ENCODE results near the gene RAB27A. TPM values are rescaled to one million over a fixed set of nuclear protein-coding genes. Genes with fewer than 3 reads are reported as not detected.

RAB27A gene
- total and polyA plus RNA-seq, 10 of the 15 experiments (the other 5 are each of a cell fraction or from before 2014, with no cell fraction given), result 13.3 to 139 (median 35.2) TPM

DNA sequence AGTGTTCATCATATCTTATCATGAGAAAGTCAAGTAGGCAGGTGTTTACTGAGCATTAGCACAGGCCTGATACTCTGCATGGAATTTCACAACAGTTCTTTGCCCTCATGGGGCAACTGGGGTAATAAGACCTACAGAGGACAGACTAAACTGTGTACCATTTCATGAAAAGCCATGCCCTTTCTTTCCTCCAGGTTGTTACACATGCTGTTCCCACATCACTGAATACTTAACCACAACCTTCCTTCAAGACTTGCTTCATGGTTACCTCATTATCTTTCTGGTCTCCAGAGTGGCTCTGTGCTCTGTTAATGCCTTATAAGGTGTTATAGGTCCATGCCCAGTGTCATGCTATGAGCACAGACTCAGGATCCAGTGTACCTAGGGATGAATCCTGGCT is 64.7 kb downstream of the RAB27A start (continued):
- no peak for TF ChIP-seq USF1 (IDR thresholded peaks at IDR 0.05; ENCODE audit: borderline replicate concordance, extremely low read length, insufficient read depth, low read depth, low read length)
- no peak for TF ChIP-seq HCFC1 (IDR thresholded peaks at IDR 0.05; ENCODE audit: low read length)
- TF ChIP-seq POLR2AphosphoS2 (IDR thresholded peaks at IDR 0.05; ENCODE audit: low read depth, low read length), result no peak
- TF ChIP-seq RELA (IDR thresholded peaks at IDR 0.05; ENCODE audit: borderline replicate concordance, partially characterized antibody), result no peak
- no peak for TF ChIP-seq ZNF384 (IDR thresholded peaks at IDR 0.05; ENCODE audit: borderline replicate concordance, low read depth, low read length)
- TF ChIP-seq CBFB (IDR thresholded peaks at IDR 0.05; ENCODE audit: low read depth), result peak; percentile 78; the same call in 1 of the 2 replicates
- 0 out of 2 replicates have a peak, but pooled peaks have one; percentile 64 for TF ChIP-seq ZBED1 (IDR thresholded peaks at IDR 0.05; ENCODE audit: borderline replicate concordance)
- no peak for TF ChIP-seq ASH2L (IDR thresholded peaks at IDR 0.05; ENCODE audit: borderline replicate concordance, low read depth)
- TF ChIP-seq JUNB (IDR thresholded peaks at IDR 0.05), result no peak
- TF ChIP-seq, protein P1, sequence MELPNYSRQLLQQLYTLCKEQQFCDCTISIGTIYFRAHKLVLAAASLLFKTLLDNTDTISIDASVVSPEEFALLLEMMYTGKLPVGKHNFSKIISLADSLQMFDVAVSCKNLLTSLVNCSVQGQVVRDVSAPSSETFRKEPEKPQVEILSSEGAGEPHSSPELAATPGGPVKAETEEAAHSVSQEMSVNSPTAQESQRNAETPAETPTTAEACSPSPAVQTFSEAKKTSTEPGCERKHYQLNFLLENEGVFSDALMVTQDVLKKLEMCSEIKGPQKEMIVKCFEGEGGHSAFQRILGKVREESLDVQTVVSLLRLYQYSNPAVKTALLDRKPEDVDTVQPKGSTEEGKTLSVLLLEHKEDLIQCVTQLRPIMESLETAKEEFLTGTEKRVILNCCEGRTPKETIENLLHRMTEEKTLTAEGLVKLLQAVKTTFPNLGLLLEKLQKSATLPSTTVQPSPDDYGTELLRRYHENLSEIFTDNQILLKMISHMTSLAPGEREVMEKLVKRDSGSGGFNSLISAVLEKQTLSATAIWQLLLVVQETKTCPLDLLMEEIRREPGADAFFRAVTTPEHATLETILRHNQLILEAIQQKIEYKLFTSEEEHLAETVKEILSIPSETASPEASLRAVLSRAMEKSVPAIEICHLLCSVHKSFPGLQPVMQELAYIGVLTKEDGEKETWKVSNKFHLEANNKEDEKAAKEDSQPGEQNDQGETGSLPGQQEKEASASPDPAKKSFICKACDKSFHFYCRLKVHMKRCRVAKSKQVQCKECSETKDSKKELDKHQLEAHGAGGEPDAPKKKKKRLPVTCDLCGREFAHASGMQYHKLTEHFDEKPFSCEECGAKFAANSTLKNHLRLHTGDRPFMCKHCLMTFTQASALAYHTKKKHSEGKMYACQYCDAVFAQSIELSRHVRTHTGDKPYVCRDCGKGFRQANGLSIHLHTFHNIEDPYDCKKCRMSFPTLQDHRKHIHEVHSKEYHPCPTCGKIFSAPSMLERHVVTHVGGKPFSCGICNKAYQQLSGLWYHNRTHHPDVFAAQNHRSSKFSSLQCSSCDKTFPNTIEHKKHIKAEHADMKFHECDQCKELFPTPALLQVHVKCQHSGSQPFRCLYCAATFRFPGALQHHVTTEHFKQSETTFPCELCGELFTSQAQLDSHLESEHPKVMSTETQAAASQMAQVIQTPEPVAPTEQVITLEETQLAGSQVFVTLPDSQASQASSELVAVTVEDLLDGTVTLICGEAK (IDR thresholded peaks at IDR 0.05; ENCODE audit: borderline replicate concordance), result no peak
- no peak for TF ChIP-seq ETV6 (conservative IDR thresholded peaks at IDR 0.05 in 1 of 2, IDR thresholded peaks at IDR 0.05 in 1 of 2; ENCODE audit: borderline replicate concordance in 1 of 2, low read depth in 1 of 2)
- TF ChIP-seq MYB (IDR thresholded peaks at IDR 0.05; ENCODE audit: borderline replicate concordance, low read depth, low read length), result no peak
- no peak for TF ChIP-seq GATAD2B (conservative IDR thresholded peaks at IDR 0.05; ENCODE audit: low read depth)
- no peak for TF ChIP-seq NFYB (IDR thresholded peaks at IDR 0.05; ENCODE audit: insufficient read depth, low read depth, low read length)
- TF ChIP-seq CREB1 (IDR thresholded peaks at IDR 0.05; ENCODE audit: low read depth), result no peak
- TF ChIP-seq ATF7 (IDR thresholded peaks at IDR 0.05; ENCODE audit: low read depth), result peak; percentile 64; the same call in 1 of the 2 replicates
- TF ChIP-seq, protein P2, sequence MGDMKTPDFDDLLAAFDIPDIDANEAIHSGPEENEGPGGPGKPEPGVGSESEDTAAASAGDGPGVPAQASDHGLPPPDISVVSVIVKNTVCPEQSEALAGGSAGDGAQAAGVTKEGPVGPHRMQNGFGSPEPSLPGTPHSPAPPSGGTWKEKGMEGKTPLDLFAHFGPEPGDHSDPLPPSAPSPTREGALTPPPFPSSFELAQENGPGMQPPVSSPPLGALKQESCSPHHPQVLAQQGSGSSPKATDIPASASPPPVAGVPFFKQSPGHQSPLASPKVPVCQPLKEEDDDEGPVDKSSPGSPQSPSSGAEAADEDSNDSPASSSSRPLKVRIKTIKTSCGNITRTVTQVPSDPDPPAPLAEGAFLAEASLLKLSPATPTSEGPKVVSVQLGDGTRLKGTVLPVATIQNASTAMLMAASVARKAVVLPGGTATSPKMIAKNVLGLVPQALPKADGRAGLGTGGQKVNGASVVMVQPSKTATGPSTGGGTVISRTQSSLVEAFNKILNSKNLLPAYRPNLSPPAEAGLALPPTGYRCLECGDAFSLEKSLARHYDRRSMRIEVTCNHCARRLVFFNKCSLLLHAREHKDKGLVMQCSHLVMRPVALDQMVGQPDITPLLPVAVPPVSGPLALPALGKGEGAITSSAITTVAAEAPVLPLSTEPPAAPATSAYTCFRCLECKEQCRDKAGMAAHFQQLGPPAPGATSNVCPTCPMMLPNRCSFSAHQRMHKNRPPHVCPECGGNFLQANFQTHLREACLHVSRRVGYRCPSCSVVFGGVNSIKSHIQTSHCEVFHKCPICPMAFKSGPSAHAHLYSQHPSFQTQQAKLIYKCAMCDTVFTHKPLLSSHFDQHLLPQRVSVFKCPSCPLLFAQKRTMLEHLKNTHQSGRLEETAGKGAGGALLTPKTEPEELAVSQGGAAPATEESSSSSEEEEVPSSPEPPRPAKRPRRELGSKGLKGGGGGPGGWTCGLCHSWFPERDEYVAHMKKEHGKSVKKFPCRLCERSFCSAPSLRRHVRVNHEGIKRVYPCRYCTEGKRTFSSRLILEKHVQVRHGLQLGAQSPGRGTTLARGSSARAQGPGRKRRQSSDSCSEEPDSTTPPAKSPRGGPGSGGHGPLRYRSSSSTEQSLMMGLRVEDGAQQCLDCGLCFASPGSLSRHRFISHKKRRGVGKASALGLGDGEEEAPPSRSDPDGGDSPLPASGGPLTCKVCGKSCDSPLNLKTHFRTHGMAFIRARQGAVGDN (IDR thresholded peaks at IDR 0.05), result no peak
- TF ChIP-seq, protein P3, sequence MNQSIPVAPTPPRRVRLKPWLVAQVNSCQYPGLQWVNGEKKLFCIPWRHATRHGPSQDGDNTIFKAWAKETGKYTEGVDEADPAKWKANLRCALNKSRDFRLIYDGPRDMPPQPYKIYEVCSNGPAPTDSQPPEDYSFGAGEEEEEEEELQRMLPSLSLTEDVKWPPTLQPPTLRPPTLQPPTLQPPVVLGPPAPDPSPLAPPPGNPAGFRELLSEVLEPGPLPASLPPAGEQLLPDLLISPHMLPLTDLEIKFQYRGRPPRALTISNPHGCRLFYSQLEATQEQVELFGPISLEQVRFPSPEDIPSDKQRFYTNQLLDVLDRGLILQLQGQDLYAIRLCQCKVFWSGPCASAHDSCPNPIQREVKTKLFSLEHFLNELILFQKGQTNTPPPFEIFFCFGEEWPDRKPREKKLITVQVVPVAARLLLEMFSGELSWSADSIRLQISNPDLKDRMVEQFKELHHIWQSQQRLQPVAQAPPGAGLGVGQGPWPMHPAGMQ (IDR thresholded peaks at IDR 0.05; ENCODE audit: borderline replicate concordance), result no peak
